ENCODE data around the gene DNAH2.
A peak's percentile ranks its signal among the peaks of the same experiment; 100 is the strongest.
"Not testable (repeated sequence)": the region's sequence is repeated elsewhere in the genome, so short reads cannot be mapped to it uniquely, and the experiment has no call there.

The DNAH2 gene

DNA sequence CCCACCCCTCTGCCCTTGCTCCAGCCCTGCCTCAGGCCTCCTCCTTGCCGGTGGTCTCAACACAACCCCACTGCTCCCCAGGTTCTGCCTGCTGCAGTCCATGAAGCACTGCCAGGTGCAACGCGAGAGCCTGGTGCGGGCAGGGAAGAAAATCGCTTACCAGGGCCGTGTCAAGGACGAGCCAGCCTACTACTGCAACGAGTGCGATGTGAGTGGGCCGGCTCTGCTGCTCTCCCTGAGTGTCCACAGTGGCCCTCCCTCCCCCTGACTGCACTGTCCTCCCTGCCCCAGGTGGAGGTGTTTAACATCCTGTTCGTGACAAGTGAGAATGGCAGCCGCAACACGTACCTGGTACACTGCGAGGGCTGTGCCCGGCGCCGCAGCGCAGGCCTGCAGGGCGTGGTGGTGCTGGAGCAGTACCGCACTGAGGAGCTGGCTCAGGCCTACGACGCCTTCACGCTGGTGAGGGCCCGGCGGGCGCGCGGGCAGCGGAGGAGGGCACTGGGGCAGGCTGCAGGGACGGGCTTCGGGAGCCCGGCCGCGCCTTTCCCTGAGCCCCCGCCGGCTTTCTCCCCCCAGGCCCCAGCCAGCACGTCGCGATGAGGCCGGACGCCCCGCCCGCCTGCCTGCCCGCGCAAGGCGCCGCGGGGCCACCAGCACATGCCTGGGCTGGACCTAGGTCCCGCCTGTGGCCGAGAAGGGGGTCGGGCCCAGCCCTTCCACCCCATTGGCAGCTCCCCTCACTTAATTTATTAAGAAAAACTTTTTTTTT is 135.6 kb downstream of the DNAH2 start:
- no peak for DNase-seq

DNA sequence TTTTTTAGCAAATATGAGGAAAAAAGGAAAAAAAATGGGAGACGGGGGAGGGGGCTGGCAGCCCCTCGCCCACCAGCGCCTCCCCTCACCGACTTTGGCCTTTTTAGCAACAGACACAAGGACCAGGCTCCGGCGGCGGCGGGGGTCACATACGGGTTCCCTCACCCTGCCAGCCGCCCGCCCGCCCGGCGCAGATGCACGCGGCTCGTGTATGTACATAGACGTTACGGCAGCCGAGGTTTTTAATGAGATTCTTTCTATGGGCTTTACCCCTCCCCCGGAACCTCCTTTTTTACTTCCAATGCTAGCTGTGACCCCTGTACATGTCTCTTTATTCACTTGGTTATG is 136.1 kb downstream of the DNAH2 start:
- no peak for DNase-seq

DNA sequence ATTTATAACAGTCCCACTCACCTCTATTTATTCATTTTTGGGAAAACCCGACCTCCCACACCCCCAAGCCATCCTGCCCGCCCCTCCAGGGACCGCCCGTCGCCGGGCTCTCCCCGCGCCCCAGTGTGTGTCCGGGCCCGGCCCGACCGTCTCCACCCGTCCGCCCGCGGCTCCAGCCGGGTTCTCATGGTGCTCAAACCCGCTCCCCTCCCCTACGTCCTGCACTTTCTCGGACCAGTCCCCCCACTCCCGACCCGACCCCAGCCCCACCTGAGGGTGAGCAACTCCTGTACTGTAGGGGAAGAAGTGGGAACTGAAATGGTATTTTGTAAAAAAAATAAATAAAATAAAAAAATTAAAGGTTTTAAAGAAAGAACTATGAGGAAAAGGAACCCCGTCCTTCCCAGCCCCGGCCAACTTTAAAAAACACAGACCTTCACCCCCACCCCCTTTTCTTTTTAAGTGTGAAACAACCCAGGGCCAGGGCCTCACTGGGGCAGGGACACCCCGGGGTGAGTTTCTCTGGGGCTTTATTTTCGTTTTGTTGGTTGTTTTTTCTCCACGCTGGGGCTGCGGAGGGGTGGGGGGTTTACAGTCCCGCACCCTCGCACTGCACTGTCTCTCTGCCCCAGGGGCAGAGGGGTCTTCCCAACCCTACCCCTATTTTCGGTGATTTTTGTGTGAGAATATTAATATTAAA is 136.7 kb downstream of the DNAH2 start:
- DNase-seq: no peak

DNA sequence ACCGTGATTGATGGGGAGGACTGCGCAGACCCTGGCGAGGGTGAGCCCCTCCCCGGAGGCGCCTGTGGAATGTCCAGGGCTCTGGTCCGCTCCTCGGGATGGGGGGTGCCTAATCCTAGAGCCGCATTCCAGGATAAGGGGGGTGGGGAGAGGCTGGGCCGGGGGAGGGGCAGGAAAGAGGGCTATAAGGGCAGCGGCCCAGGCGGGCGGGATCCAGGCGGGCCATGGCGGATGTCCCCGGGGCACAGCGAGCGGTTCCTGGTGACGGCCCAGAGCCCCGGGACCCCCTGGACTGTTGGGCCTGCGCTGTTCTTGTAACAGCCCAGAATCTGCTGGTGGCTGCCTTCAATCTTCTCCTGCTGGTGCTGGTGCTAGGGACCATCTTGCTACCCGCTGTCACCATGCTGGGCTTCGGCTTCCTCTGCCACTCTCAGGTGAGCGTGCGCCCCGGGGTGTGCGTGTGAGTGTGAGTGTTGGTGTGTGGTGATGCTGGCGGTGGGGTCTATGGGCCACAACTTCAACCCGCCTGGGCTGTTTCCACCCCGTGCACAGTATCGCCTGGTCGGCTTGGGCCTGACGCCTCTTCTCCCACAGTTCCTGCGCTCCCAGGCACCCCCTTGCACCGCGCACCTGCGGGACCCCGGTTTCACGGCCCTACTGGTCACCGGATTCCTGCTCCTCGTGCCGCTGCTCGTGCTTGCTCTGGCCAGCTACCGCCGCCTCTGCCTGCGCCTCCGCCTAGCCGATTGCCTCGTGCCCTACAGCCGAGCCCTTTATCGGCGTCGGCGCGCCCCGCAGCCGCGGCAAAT is 137.5 kb downstream of the DNAH2 start, which contains the start of gene TMEM88:
Gene TMEM88 (plus strand): TSS at position 216 of the 809 bp plus-strand sequence. CDS start 9 bp downstream, at position 225.
- no peak for DNase-seq

DNA sequence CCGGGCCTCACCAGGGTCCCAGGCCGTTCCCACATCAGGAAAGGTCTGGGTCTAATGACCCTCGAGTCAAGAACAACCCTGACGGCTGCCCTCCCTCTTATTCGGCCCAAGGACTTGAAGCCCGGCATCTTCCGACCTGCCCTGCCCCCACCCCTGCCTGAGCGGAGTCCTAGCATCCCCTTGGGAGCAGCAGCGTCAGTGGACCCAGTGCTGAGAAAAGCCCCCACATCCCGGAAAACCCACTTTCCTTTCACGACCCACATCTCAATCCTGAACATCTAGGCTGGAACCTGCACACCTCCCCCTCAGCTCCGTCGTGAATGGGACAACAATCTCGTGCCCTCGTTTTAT is 138.1 kb downstream of the DNAH2 start:
- no peak for DNase-seq

DNA sequence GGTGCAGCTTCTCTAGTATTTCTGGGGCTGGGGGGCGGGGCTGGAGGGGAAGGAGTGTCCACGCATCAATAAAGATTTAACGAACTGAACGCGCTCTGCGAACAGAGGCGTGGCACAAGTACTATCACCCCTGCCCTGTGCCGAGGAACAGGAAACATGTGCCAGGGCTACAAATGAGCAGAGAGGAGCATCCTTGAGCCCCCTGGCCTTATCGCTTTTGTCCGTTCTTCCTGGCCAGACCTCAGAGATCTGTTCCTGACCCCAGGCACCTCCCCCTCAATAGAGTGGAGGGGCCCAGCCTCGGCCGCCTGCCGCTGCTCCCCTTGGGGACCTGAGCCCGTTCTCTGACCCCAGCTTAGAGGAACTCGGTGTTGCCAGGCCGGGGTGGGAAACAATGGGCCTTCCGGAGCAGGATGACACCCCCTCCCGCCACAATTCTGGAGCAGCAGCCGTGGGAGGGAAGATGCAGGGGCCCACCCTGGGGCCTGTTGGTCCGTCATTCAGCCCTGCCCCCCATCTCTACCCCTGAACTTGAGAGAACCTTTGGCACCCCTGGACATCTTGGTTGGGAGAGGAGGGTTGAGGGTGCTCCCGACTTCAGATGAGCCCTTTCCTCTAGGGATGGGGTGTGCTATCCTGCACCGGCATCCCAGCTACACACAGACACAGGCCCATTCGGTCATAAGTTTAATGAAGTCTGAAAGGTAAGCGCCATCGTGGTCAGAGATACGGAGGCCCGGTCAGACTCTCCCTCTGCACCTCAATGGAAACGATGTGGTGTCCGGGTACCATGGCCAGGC is 138.7 kb downstream of the DNAH2 start:
- peak; percentile 27 for DNase-seq

DNA sequence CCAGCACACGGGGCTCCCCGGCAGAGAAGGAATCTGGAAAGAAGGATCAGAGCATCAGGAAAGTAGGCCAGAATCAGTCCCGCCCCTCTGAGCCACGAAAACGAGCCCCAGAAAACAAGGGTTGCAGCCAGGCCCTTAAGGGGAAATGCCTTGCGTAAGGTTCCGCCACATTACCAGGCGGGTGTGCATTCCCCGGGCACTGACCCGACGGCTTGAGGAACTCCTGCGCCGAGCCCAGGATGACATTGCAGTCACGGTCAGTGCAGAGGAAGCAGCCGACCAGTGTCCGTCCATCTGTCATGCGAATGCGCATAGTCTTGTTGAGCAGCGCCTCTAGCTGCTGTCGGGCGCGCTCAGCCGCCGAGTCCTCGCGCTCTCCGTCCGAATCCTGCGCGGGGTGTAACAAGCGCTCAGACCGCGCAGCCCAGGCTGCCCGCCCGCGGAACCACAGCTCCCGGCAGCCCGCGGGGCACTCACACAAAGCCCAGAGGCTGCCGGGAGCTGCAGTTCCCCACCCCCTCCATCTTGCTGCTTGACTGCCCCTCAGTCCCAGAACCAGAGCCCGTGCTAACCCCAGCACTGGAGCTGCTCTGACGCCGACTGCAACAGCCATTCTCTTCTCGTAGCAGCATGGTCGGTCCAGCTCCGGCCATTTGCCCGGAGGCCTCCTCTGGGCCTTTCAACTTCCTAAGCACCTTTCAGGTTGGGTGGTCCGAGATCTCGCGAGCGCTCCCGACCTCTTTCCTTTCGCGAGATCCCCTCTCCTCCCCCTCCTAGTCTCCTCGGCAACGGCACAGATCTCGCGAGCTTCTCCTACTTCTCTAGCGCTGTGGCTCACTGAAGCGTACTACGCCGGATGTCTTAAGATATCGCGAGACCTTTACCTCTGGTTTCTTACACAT is 139.5 kb downstream of the DNAH2 start, which contains the start of gene NAA38:
Gene NAA38 (minus strand): TSS at position 749 of the 902 bp plus-strand sequence. CDS start 96 bp downstream, at position 653.
- peak; percentile 98 for DNase-seq

DNA sequence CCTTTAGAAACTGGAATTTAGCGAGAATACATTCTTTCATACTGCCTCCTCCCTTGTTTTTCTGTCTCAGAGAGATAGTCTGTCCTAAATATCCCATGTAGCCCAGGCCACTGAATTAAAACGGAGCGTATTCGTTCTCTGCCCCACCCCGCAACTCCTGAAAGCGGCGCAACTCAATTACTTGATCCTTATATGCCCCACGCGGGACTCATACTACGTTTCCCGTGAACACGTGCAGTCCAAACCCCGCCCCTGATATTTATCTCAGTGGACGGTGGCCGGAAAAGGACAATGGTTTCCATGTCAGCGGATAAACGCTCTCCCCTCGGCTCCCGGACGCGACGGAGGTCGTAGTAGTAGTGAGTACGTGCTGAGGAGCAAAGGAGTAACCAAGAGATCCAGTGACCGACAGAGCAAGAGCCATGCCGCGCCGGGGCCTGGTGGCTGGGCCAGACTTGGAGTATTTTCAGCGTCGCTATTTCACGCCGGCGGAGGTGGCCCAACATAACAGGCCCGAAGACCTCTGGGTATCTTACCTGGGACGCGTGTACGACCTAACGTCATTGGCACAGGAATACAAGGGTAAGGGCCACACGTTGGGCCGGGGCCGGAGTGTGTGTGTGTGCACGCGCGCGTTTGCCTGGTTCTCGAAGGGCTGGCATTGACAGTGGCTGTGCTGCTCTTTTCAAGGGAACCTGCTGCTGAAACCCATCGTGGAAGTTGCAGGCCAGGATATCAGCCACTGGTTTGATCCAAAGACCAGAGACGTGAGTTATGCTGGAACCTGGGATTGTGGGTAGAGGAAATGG is 140.4 kb downstream of the DNAH2 start, which contains the start of gene CYB5D1:
Gene CYB5D1 (plus strand): TSS at position 291 of the 809 bp plus-strand sequence. CDS start 132 bp downstream, at position 423.
- DNase-seq: peak; percentile 93

DNA sequence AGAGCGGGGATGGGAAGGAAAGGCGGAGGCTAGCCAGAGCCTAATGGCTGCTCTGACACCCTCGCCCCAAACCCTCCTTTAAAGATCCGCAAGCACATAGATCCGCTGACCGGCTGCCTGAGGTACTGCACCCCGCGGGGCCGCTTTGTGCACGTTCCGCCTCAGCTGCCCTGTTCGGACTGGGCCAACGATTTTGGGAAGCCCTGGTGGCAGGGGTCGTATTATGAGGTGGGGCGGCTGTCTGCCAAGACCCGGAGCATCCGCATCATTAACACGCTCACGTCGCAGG is 140.9 kb downstream of the DNAH2 start:
- DNase-seq: peak; percentile 51

DNA sequence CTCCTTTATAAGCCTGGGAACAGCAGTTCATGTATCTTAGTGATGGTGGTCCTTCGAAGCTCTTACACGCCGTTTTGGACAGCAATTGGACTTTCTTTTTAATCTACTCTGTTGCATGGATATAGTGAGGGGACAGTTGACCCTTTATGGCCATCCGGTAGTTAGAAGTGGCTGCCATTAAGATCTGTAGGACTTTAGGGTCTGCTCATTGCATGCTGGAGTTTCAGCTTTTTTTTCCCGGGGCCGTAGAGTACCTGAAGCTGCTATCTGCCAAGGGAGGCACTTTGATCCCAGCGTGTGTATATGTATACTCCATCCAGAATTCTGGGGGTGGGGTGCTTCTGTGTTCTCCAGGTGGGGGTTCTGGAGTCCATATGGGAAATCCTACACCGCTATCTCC is 141.5 kb downstream of the DNAH2 start:
- DNase-seq: no peak

DNA sequence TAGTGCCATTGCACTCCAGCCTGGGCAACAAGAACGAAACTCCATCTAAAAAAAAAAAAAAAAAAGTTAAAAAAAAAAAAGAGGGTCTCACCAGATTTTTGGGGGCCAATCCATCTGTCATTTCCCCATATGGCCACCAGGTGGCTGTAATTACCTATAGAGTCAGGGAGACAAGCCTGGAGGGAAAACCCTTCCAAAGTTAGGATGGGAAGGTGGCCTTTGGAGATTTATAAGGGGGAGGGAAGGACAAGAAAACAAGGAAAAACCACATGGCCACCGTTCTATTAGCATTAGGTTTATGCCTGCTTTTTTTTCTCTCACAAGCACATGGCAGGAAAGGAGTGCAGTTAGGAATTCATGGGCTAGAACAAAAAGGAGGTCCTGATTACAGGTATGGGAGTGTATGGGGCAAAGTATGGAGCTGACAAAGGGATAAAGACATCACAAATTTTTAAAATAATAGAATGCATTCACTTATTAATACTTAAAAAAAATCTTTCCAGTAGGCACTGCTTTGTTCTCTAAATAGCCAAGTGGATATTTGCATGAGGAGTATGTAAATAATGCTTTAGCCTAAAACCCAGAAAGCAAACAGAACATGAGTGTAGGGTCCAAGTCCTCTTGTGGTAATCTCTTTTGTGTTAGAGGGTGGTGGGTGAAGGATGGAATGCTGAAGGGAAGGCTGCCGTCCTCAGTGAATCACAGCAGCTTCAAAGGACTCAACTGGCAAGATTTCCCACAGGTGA is 145.3 kb downstream of the DNAH2 start:
- DNase-seq: peak; percentile 74

DNA sequence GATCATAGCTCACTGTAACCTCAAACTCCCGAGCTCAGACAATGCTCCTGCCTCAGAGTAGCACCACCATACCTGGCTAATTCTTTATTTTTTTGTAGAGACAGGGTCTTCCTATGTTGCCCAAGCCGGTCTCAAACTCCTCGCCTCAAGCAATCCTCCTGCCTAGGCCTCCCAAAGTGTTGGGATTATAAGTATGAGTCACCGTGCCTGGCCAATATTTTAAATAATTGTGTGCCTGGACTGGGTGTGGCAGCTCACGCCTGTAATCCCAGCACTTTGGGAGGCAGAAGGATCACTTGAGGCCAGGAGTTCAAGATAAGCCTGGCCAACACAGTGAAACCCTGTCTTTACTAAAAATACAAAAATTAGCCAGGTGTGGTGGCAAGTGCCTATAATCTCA is 146.8 kb downstream of the DNAH2 start:
- not testable (repeated sequence) for DNase-seq

DNA sequence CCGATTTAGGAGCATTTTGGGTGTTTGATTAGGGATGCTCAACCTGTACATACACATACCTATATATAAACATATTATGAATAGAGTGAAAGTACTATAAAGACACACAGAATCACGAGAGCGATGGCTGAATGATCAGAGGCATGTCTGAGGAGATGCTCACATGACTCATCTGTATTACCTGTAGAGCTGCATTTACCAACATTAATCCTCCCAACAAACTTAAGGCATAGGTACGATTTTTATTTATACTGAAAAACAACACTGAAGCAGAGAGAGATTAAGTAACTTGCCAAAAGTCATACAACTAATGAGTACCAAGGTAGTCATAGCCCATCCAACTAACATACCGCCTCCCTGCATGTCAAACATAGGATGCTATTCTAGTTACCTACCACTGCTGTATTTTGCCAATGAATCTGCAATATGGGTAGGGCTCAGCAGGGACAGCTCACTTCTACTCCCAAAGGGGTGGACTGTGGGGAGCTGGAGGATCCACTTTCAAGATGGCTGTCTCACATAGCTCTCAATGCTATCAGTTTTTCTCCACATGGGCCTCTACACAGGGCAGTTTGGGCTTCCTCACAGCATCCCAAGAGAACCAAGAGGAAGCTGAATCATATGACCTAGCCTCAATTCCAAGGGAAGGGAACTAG is 147.6 kb downstream of the DNAH2 start:
- DNase-seq: no peak

DNA sequence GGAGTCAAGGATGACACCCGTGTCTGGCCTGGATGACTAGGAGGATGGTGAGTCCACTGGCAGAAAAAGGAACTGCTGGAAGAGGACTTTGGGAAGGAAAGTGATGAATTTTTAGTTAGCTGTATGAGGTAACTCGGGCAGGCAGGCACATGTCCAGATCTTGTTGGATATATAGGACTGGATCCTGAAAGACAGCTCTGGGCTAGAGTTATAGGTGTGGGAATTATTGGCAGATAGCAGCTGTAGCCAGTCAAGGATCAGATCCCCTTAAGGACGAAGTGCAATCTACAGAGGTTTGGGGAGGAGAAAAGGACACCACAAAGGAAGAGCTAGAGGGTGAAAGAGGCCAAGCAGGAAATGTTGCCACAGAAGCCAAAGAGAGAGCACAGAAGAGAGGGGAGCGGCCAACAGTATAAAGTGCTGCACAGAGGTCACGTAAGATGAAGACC is 150.4 kb downstream of the DNAH2 start:
- DNase-seq: no peak

DNA sequence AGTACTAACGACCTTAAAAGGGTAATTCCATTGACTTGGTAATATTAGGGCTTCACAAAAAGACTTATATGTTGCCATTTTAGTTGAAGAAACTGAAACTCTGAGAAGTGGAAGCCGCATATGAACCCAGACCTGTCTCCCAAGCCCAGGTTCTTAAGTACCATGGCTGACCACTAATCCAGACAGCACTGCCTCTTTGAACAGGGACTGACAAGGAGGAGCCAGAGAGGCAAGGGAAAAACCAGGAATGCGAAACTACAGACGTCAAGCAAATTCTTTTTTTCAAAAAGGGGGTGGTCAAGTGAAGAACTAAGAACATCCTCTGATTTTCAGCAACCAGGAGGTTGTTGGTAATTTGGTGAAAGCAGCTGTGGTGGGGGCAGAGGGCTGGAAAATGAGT is 155.5 kb downstream of the DNAH2 start:
- DNase-seq: no peak

DNA sequence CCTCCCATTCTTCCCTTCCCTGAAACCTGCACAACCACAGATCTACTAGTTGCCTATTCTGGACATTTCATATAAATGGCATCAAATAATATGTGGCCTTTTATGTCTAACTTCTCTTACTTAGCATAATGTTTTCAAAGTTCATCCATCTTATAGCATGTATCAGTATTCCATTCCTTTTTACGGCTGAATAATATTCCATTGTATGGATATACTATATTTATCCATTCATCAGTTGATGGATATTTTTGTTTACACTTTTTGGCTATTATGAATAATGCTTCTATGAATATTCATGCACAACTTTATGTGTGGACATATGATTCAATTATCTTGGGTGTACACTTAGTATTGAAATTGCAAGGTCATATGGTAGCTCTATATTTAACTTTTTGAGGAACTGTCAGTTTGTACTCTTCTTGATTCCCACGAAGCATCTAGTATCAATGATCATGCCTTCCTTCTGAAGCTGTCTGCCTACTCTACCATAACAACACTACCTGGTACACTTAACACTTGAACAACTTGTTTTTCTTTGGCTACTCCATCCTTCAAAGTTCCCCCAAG is 158.3 kb downstream of the DNAH2 start:
- DNase-seq: no peak

DNA sequence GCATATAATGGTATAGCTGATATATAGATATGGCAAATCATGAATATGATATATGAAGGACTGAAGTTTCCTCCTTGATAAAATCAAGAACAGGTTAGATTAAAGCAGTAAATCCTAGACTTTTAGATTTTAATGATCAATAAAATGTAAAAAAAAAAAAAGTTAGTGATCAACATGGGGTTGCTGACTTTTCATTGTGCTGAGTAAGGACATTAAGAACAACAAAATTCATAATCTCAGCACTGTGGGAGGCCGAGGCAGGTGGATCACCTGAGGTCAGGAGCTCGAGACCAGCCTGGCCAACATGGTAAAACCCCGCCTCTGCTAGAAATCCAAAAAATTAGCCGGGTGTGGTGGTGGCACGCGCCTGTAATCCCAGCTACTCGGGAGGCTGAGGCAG is 160.7 kb downstream of the DNAH2 start:
- no peak for DNase-seq

DNA sequence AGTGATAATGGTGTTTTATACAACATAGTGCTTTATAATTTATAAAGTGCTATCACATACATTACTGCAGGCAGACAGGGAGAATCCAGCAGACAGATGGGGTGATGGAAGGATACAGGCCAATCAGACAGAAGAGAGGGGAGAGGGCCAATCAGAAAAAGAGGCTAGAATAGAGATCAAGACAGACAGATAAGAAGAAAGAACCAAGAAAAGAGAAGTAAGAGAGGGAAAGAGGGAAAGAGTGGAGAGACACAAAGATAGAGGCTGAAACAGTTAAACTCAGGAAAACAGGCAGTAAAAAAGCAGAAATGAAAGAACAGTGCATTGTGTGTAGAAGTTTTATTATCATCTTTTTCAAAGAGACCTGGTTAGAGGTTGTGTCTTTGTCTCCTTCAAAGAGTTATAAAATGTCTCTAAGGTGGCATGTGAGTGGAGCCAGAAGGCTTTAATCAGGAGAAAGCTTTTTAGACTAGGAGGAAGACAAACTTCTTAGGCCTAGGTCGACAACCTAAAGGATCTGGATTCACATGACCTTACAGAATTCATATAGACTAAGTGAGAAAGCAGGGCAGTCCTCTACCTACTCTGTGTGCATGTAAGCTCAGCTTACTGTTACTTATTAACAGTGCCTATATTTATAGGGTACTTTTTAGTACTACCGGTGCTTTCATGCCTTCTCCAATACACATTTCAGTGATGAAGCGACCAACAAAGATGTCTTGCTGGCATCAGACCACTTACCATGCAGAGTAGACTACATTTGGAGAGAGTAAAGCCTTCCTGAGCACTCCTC is 162.7 kb downstream of the DNAH2 start:
- DNase-seq: no peak
